PFSK-1 (cell line): ENCODE measurements around the gene PYGL.

Source experiments
- FOXP2 ChIP-seq: optimal IDR thresholded peaks from 2 replicates; pipeline ENCODE3; 2011; ENCODE audit warnings: borderline replicate concordance, control low read depth, inconsistent platforms; ENCODE audit not compliant: insufficient read depth; ENCODE audit errors: extremely low read length, extremely low read depth
- POLR2AphosphoS5 ChIP-seq: IDR thresholded peaks from 2 replicates; pipeline ENCODE4 v1.6.1; 2012; ENCODE audit warnings: low read depth, mild to moderate bottlenecking, control low read depth, low read length, moderate library complexity
- SIN3A ChIP-seq: IDR thresholded peaks from 2 replicates; pipeline ENCODE4 v1.6.1; 2012; ENCODE audit warnings: mild to moderate bottlenecking, low read length, moderate library complexity, borderline replicate concordance; ENCODE audit not compliant: insufficient read depth
- TAF1 ChIP-seq: IDR thresholded peaks from 2 replicates; pipeline ENCODE4 v1.6.1; 2012; ENCODE audit warnings: low read length, control low read depth, borderline replicate concordance; ENCODE audit not compliant: insufficient read depth
- TF ChIP-seq, protein P1 (sequence below), 2 experiments: IDR thresholded peaks; 2 replicates each; pipeline versions ENCODE4 v1.6.1 to v1.8.0; 2011 to 2012; ENCODE audit warnings: low read depth in 2 of 2, low read length in 2 of 2, control low read depth in 1 of 2, inconsistent platforms in 1 of 2, mild to moderate bottlenecking in 1 of 2, moderate library complexity in 1 of 2; ENCODE audit not compliant: insufficient read depth in 1 of 2

- TF ChIP-seq TAF1 (no peak), POLR2AphosphoS5 (no peak), SIN3A (no peak), FOXP2 (no peak)
- TF ChIP-seq, protein P1, sequence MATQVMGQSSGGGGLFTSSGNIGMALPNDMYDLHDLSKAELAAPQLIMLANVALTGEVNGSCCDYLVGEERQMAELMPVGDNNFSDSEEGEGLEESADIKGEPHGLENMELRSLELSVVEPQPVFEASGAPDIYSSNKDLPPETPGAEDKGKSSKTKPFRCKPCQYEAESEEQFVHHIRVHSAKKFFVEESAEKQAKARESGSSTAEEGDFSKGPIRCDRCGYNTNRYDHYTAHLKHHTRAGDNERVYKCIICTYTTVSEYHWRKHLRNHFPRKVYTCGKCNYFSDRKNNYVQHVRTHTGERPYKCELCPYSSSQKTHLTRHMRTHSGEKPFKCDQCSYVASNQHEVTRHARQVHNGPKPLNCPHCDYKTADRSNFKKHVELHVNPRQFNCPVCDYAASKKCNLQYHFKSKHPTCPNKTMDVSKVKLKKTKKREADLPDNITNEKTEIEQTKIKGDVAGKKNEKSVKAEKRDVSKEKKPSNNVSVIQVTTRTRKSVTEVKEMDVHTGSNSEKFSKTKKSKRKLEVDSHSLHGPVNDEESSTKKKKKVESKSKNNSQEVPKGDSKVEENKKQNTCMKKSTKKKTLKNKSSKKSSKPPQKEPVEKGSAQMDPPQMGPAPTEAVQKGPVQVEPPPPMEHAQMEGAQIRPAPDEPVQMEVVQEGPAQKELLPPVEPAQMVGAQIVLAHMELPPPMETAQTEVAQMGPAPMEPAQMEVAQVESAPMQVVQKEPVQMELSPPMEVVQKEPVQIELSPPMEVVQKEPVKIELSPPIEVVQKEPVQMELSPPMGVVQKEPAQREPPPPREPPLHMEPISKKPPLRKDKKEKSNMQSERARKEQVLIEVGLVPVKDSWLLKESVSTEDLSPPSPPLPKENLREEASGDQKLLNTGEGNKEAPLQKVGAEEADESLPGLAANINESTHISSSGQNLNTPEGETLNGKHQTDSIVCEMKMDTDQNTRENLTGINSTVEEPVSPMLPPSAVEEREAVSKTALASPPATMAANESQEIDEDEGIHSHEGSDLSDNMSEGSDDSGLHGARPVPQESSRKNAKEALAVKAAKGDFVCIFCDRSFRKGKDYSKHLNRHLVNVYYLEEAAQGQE (IDR thresholded peaks at IDR 0.05; ENCODE audit: insufficient read depth in 1 of 2, low read depth in 2 of 2, low read length in 2 of 2): no peak
These were observed 79.3 kb downstream of the PYGL start for GRCh38 chr14:50864946-50865345.
